K562 (cell line): ENCODE measurements around the gene PSMD8. TPM values are rescaled to one million over a fixed set of nuclear protein-coding genes. Genes with fewer than 3 reads are reported as not detected.

Experiments
- ATAC-seq: fragments of 200-7000 bp; cut with Tn5 transposase; 3 replicates; pipeline ENCODE4 v1.9.1; 2020; ENCODE audit warnings: moderate library complexity
- BruUV-seq: library from RNA; stranded (reverse); fragments of 400-500 nt; replicated peaks from 2 replicates; lab custom pipeline; 2021; lab: Mats Ljungman, UMichigan
- CTCF ChIA-PET: fragments of 300-600 bp; formaldehyde crosslinking; extraction: SDS; loops from one replicate; lab custom pipeline; 2021; ENCODE audit warnings: low intra/inter-chr PET ratio; lab: Yijun Ruan, JAX
- POLR2A ChIA-PET: fragments of 300-600, 350-650 bp; sonication (Branson Sonifier 250); formaldehyde crosslinking; extraction: SDS; loops from one replicate; lab custom pipeline; 2021; ENCODE audit warnings: antibody characterized with exemption, inconsistent platforms; lab: Yijun Ruan, JAX
- DNase-seq, 4 experiments: peaks; one replicate each; pipeline versions ENCODE4 v3.0.0 to v3.0.0-alpha.2; 2011 to 2018; ENCODE audit warnings: low spot score in 3 of 4, mixed read lengths in 3 of 4; ENCODE audit errors: extremely low read depth in 1 of 4
- FAIRE-seq: peaks from 2 replicates; lab custom pipeline; 2011; peaks lifted over from hg19 to GRCh38; lab: Jason Lieb, UNC
- H2AFZ ChIP-seq: 2 replicates; pipeline ENCODE4 v1.6.0; 2011; ENCODE audit warnings: low read depth, low read length, control low read depth, inconsistent platforms
- H3K27ac ChIP-seq: fragments of 200-600 bp; 3 replicates; pipeline ENCODE4 v1.8.0; 2011; ENCODE audit warnings: low read depth, mild to moderate bottlenecking, control low read depth, inconsistent platforms, low read length, moderate library complexity, mixed read lengths; ENCODE audit errors: extremely low read depth
- H3K27me3 ChIP-seq, 2 experiments: fragments of 300-600 bp in 1 of 2; 2 replicates in 1 of 2; 3 replicates in 1 of 2; pipeline versions ENCODE4 v1.6.0 to v1.8.0; 2011; ENCODE audit warnings: inconsistent platforms in 2 of 2, low read length in 2 of 2, mild to moderate bottlenecking in 1 of 2, mixed read lengths in 1 of 2, moderate library complexity in 1 of 2; ENCODE audit not compliant: control insufficient read depth in 2 of 2, insufficient read depth in 2 of 2
- H3K36me3 ChIP-seq: fragments of 300-600 bp; 3 replicates; pipeline ENCODE4 v1.8.0; 2011; ENCODE audit warnings: mild to moderate bottlenecking, low read length, inconsistent platforms; ENCODE audit not compliant: control insufficient read depth, insufficient read depth
- H3K4me1 ChIP-seq, 2 experiments: fragments of 200-600 bp in 1 of 2; replicated peaks in 1 of 2; 2 replicates in 1 of 2; 3 replicates in 1 of 2; pipeline versions ENCODE4 v1.5.1 to v1.8.0; 2011; ENCODE audit warnings: inconsistent platforms in 2 of 2, low read length in 2 of 2, mild to moderate bottlenecking in 1 of 2, mixed read lengths in 1 of 2, moderate library complexity in 1 of 2; ENCODE audit not compliant: control insufficient read depth in 2 of 2, insufficient read depth in 2 of 2
- H3K4me2 ChIP-seq: 2 replicates; pipeline ENCODE4 v1.6.1; 2011; ENCODE audit warnings: low read length, control low read depth, inconsistent platforms, mixed read lengths; ENCODE audit not compliant: insufficient read depth
- H3K4me3 ChIP-seq: fragments of 200-600 bp; sonication (generic), shearing (Covaris generic); 2 replicates; pipeline ENCODE4 v1.5.1; 2016; ENCODE audit warnings: control low read depth, inconsistent platforms
- H3K79me2 ChIP-seq: fragments of 200-600 bp; 3 replicates; pipeline ENCODE4 v1.8.0; 2011; ENCODE audit warnings: low read length, inconsistent platforms; ENCODE audit not compliant: control insufficient read depth, insufficient read depth
- H3K9ac ChIP-seq, 2 experiments: 2 replicates each; pipeline versions ENCODE4 v1.6.0 to v1.6.1; 2011; ENCODE audit warnings: low read depth in 2 of 2, low read length in 2 of 2, control low read depth in 1 of 2, inconsistent platforms in 1 of 2, mild to moderate bottlenecking in 1 of 2, mixed read lengths in 1 of 2; ENCODE audit not compliant: insufficient read depth in 1 of 2
- H3K9me1 ChIP-seq: one replicate; pipeline ENCODE4 v1.6.0; 2011; ENCODE audit warnings: inconsistent platforms, mild to moderate bottlenecking, low read length, moderate library complexity; ENCODE audit not compliant: control insufficient read depth, insufficient read depth
- H3K9me3 ChIP-seq: replicated peaks from 2 replicates; pipeline ENCODE4 v1.5.1; 2011; ENCODE audit warnings: low read depth, low read length, inconsistent platforms; ENCODE audit not compliant: control insufficient read depth, insufficient read depth
- H4K20me1 ChIP-seq: replicated peaks from 2 replicates; pipeline ENCODE4 v1.6.1; 2011; ENCODE audit warnings: low read length, inconsistent platforms, mixed read lengths; ENCODE audit not compliant: control insufficient read depth, insufficient read depth
- PBX2 ChIP-seq, 2 experiments: IDR thresholded peaks in 1 of 2; conservative IDR thresholded peaks in 1 of 2; 2 replicates each; pipeline ENCODE4 v1.6.1; 2016; ENCODE audit warnings: low read depth in 2 of 2, mild to moderate bottlenecking in 1 of 2, missing compliant biosample characterization in 1 of 2, missing genetic modification characterization in 1 of 2, moderate library complexity in 1 of 2
- PHB ChIP-seq: fragments of 250-450 bp; sonication (Bioruptor Pico); IDR thresholded peaks from 2 replicates; pipeline ENCODE4 v1.5.0; 2021
- WGBS: fragments of 100-300 bp; shearing (Covaris generic); methylation state at CpG from one replicate; pipeline ENCODE4 v1.1.6; 2016; ENCODE audit warnings: low coverage, mixed read lengths; ENCODE audit not compliant: insufficient coverage; ENCODE audit errors: missing lambda C conversion rate; 5-methylcytosine and 5-hydroxymethylcytosine counted together
- in situ Hi-C: fragments of 300-500 bp; cut with MboI; formaldehyde crosslinking; loops from 4 replicates; pipeline ENCODE4 v1.15.0; 2018; ENCODE audit warnings: inconsistent platforms, mixed read lengths
- intact Hi-C: fragments of 100-400 bp; cut with micrococcal nuclease; formaldehyde crosslinking; loops from 2 replicates; pipeline ENCODE4 v1.14.2; 2022
- polyA plus RNA-seq, 8 experiments: library from polyadenylated mRNA; depleted of rRNA in 4 of 8; stranded (reverse) in 5 of 8; unstranded in 3 of 8; fragments of >200 nt; fragmentation: Nextera tagmentation in 2 of 8; fragmentation: Illumina TruSeq in 1 of 8; extraction: Ambion mirVana in 2 of 8; extraction: Trizol in 1 of 8; gene quantifications; 2 replicates each; pipeline versions ENCODE4 v1.2.1 to v1.2.3, GENCODE V29; 2011 to 2014; ENCODE audit warnings: inconsistent platforms in 1 of 8, missing spikeins in 1 of 8
- total RNA-seq, 7 experiments: library from RNA; depleted of rRNA in 6 of 7; stranded (reverse); fragments of >200 nt in 6 of 7; fragmentation: Illumina TruSeq in 2 of 7; extraction: Trizol in 2 of 7; gene quantifications; 2 replicates each; pipeline versions ENCODE4 v1.2.1 to v1.2.3, GENCODE V29; 2011 to 2021; ENCODE audit warnings: low replicate concordance in 1 of 7

PSMD8 gene
- total and polyA plus RNA-seq, 9 of the 15 experiments (the other 6 are each of a cell fraction or from before 2014, with no cell fraction given): 130 to 583 (median 315) TPM

- peak overlapping the region; percentile 29; the same call in 1 of the 2 replicates for H2AFZ ChIP-seq
- 47% methylated on average over 11 of the region's 14 CpGs for WGBS
- no peak for FAIRE-seq
- ChIA-PET POLR2A (no interaction called here), CTCF (no interaction called here)
- no peaks in the 10 kb centered on the region for H3K9me3 ChIP-seq
- no peak for DNase-seq
- no peak overlapping the region for H3K4me2 ChIP-seq
- no peaks in the 10 kb centered on the region for H4K20me1 ChIP-seq
- H3K4me3 ChIP-seq: no peak overlapping the region
- peaks cover 29% of the 10 kb centered on the region in 2 experiments; a peak in 4 of 5 replicates for H3K4me1 ChIP-seq
- TF ChIP-seq PBX2 (CRISPR knock-in tag; IDR thresholded peaks at IDR 0.05; ENCODE audit: low read depth) (no peak), PBX2 (tag; conservative IDR thresholded peaks at IDR 0.05; ENCODE audit: low read depth) (0 out of 2 replicates have a peak, but pooled peaks have one; percentile 13), PHB (CRISPR knock-in tag) (no peak)
- no peaks in the 10 kb centered on the region for H3K36me3 ChIP-seq
- H3K9ac ChIP-seq: no peak overlapping the region; a peak in 1 of 4 replicates
- intact Hi-C loops: no loop called here
- BruUV-seq: no TSS peak
- H3K79me2 ChIP-seq: peaks cover 8% of the 10 kb centered on the region; the same call in 1 of the 3 replicates
- H3K27ac ChIP-seq: no peak overlapping the region
- H3K27me3 ChIP-seq: no peaks in the 10 kb centered on the region
- in situ Hi-C loops: no loop called here
- ATAC-seq: no peak
- no peaks in the 10 kb centered on the region for H3K9me1 ChIP-seq
Measured at GRCh38 chr19:38429055-38429810, 54.9 kb downstream of the PSMD8 start.
